Mucosa of stomach (tissue), 1 donor: Measurements from ENCODE around the gene CISTR.
A peak's percentile ranks its signal among the peaks of the same experiment; 100 is the strongest.

Experiments
- H3K27me3 ChIP-seq: one replicate; pipeline ENCODE4 v1.7.0; 2013; ENCODE audit warnings: mild to moderate bottlenecking, low read length; ENCODE audit not compliant: control insufficient read depth, insufficient read depth
- H3K36me3 ChIP-seq: one replicate; pipeline ENCODE4 v1.7.0; 2013; ENCODE audit warnings: low read length; ENCODE audit not compliant: control insufficient read depth, insufficient read depth
- H3K4me1 ChIP-seq: one replicate; pipeline ENCODE4 v1.7.0; 2013; ENCODE audit warnings: mild to moderate bottlenecking, low read length; ENCODE audit not compliant: control insufficient read depth, insufficient read depth
- H3K4me3 ChIP-seq: one replicate; pipeline ENCODE4 v1.7.0; 2013; ENCODE audit warnings: low read length
- H3K9ac ChIP-seq: one replicate; pipeline ENCODE4 v1.7.0; 2013; ENCODE audit warnings: mild to moderate bottlenecking, low read length, moderate library complexity
- H3K9me3 ChIP-seq: one replicate; pipeline ENCODE4 v1.7.0; 2013; ENCODE audit warnings: mild to moderate bottlenecking, low read length, moderate library complexity; ENCODE audit not compliant: control insufficient read depth
- donor health status: Pancreatic carcinoma.

CISTR gene

GRCh38 chr12:53706080-53706479 lies 45.7 kb downstream of the CISTR start:
- Histone ChIP-seq H3K9ac (no peak overlapping the region), H3K27me3 (peaks cover 52% of the 10 kb centered on the region), H3K36me3 (no peaks in the 10 kb centered on the region), H3K9me3 (no peaks in the 10 kb centered on the region), H3K4me3 (no peak overlapping the region), H3K4me1 (no peaks in the 10 kb centered on the region)

DNA sequence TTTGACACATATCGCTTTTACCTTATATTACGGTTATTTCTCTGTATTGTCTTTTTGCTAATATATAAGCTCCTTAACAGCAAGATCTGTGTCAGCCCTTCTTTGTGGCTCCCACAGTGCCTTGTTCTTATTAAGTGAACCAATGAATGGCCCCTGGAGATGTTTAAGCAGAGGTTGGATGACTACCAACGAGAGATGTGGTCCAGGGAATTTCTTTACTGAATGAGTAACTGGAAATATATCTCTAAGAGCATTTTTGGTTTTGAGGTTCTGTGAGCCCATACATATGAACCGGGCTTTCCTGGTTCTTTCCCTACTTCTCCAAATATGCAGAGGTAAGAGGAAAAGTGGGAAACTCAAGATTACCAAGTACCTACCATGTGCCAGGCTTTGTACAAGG lies 48.0 kb downstream of the CISTR start:
- H3K4me1 ChIP-seq, result no peaks in the 10 kb centered on the region
- no peak overlapping the region for H3K9ac ChIP-seq
- H3K9me3 ChIP-seq, result no peaks in the 10 kb centered on the region
- no peaks in the 10 kb centered on the region for H3K36me3 ChIP-seq
- peaks cover 63% of the 10 kb centered on the region for H3K27me3 ChIP-seq
- H3K4me3 ChIP-seq, result no peak overlapping the region

DNA sequence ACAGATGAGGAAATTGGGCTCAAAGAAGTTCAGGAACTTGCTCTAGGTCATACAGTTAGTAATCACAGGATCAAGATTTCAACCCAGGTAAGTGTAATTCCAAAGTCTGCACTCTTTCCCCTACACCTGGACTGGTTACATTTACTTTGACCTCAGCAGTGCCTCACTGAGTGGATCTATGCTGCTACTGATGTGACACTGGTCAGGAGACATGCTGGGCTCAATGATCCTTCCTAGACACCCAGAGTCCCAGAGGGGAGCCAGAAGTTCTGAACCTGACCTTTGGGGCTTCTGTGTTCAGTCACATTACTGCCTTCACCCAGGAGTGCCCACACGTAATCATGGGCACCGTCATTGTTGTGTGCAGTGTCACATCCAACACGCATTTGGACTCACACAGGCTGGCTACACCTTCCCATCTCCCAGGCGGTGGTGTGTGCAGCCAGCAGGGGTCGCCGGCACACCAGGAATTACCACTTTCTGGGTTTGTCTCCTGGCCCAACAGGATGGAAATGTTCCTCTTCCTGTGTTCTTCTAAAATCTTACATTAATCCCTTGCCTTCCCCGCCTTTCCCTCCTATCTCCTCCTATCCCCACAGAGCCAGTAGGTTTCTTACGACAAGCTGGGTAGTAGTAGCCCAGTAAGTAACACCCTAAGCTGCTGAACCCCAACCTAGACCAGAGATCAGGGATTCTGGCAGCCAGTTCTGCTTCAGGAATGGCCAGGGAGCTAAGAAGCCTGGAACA lies 50.1 kb downstream of the CISTR start:
- Histone ChIP-seq H3K9ac (no peak overlapping the region), H3K36me3 (no peaks in the 10 kb centered on the region), H3K4me3 (no peak overlapping the region), H3K9me3 (no peaks in the 10 kb centered on the region), H3K27me3 (peaks cover 65% of the 10 kb centered on the region), H3K4me1 (peaks cover 3% of the 10 kb centered on the region)

DNA sequence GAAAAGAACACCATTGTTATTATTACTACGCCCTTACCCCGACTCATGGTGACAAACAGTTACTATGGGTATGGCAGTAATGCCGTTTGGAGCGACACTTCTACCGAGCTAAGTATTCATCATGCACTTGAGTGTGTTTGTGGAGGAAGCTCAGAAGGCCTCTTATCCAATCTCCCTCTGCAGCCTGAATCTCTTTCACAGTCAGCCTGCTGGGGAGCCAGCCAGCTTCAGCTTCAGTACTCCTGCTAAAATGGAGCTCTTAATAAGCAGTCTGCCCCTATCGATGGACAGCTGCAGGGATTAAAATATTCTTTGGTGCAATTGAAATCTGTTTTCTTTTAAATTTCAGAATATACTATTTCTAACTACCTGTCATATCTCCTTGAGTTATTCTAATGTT lies 51.2 kb downstream of the CISTR start:
- Histone ChIP-seq H3K36me3 (no peaks in the 10 kb centered on the region), H3K9me3 (no peaks in the 10 kb centered on the region), H3K9ac (no peak overlapping the region), H3K4me3 (no peak overlapping the region), H3K27me3 (peaks cover 76% of the 10 kb centered on the region), H3K4me1 (peaks cover 14% of the 10 kb centered on the region)

- H3K27me3 ChIP-seq, result peaks cover 84% of the 10 kb centered on the region
- no peak overlapping the region for H3K4me3 ChIP-seq
- peaks cover 22% of the 10 kb centered on the region for H3K4me1 ChIP-seq
- no peaks in the 10 kb centered on the region for H3K9me3 ChIP-seq
- H3K9ac ChIP-seq, result no peak overlapping the region
- no peaks in the 10 kb centered on the region for H3K36me3 ChIP-seq
These were observed 52.1 kb downstream of the CISTR start for GRCh38 chr12:53699678-53700025.

- Histone ChIP-seq H3K4me3 (no peak overlapping the region), H3K9me3 (no peaks in the 10 kb centered on the region), H3K4me1 (peaks cover 22% of the 10 kb centered on the region), H3K27me3 (peaks cover 84% of the 10 kb centered on the region), H3K9ac (no peak overlapping the region), H3K36me3 (no peaks in the 10 kb centered on the region)
These were observed 52.7 kb downstream of the CISTR start for GRCh38 chr12:53698948-53699677.

DNA sequence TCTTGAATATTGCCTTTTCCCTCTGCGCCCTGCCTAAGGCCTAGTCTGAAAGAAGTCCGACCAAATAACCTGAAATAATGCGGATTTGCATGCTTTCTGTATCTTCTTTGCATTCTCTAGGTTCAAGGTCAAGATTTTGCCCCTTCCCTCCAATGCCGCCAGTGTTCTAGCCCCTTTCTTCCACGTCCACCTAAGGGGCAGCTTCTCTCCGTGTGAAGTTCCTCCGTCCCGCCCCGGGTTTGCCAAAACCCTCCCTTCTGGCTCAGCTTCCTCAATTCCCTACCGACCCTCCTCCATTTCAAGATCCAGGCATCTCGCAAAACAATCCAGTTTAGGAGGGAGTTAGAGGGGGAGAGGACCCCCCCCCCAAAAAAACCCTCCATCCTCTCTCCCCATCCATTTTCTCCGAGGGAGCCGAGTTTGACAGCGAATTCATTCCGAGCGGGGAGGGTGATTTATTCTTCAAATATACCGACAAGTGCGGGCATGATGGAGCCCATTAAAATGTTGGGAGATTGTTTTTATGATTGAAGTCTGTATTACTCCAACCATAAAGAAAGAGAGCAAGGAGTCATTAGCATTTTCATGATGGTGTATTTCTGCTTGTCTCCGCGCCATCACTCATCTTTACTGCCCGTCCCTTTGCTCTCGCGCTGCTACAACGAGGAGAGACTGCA lies 55.0 kb downstream of the CISTR start:
- peaks cover 81% of the 10 kb centered on the region for H3K27me3 ChIP-seq
- H3K9ac ChIP-seq, result no peak overlapping the region
- H3K4me1 ChIP-seq, result peaks cover 22% of the 10 kb centered on the region
- H3K4me3 ChIP-seq, result peak overlapping the region; percentile 56
- H3K36me3 ChIP-seq, result no peaks in the 10 kb centered on the region
- H3K9me3 ChIP-seq, result no peaks in the 10 kb centered on the region
